ENCODE data around the gene ZBTB20.

GRCh38 chr3:114671741-114672510, 475.2 kb downstream of the ZBTB20 start:
- TF ChIP-seq EZH2 (IDR thresholded peaks at IDR 0.05; ENCODE audit: low read length, unreplicated experiment) (no peak), EZH2phosphoT487 (IDR thresholded peaks at IDR 0.05; ENCODE audit: borderline replicate concordance, low read length) (no peak)
- TF ChIP-seq, protein P1, sequence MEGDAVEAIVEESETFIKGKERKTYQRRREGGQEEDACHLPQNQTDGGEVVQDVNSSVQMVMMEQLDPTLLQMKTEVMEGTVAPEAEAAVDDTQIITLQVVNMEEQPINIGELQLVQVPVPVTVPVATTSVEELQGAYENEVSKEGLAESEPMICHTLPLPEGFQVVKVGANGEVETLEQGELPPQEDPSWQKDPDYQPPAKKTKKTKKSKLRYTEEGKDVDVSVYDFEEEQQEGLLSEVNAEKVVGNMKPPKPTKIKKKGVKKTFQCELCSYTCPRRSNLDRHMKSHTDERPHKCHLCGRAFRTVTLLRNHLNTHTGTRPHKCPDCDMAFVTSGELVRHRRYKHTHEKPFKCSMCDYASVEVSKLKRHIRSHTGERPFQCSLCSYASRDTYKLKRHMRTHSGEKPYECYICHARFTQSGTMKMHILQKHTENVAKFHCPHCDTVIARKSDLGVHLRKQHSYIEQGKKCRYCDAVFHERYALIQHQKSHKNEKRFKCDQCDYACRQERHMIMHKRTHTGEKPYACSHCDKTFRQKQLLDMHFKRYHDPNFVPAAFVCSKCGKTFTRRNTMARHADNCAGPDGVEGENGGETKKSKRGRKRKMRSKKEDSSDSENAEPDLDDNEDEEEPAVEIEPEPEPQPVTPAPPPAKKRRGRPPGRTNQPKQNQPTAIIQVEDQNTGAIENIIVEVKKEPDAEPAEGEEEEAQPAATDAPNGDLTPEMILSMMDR (conservative IDR thresholded peaks at IDR 0.05; ENCODE audit: low read depth, low read length), result no peak

Measured in PC-3 (cell line).